GM23248 (cell line): ENCODE results near the gene PKHD1. TPM values are rescaled to one million over a fixed set of nuclear protein-coding genes. Genes with fewer than 3 reads are reported as not detected.

Source experiments
- DNase-seq: peaks from one replicate; pipeline ENCODE4 v3.0.0-alpha.2; 2015
- H2AFZ ChIP-seq: fragments of 200-600 bp; sonication (generic); 2 replicates; pipeline ENCODE4 v1.6.1; 2016; ENCODE audit warnings: antibody characterized with exemption
- H3F3A ChIP-seq: fragments of 200-600 bp; sonication (generic); 2 replicates; pipeline ENCODE4 v1.6.1; 2016; ENCODE audit warnings: mild to moderate bottlenecking, antibody characterized with exemption, mixed run types; ENCODE audit not compliant: insufficient read depth
- H3K27ac ChIP-seq: fragments of 200-600 bp; sonication (generic); 2 replicates; pipeline ENCODE4 v1.5.1; 2016; ENCODE audit warnings: mild to moderate bottlenecking
- H3K27me3 ChIP-seq: fragments of 200-600 bp; sonication (generic); replicated peaks from 2 replicates; pipeline ENCODE4 v1.6.1; 2016; ENCODE audit warnings: mild to moderate bottlenecking; ENCODE audit not compliant: insufficient read depth
- H3K36me3 ChIP-seq: fragments of 200-600 bp; sonication (generic); 2 replicates; pipeline ENCODE4 v1.6.1; 2016; ENCODE audit warnings: low read depth, mild to moderate bottlenecking
- H3K4me1 ChIP-seq: fragments of 200-600 bp; sonication (generic); 2 replicates; pipeline ENCODE4 v1.6.1; 2016; ENCODE audit warnings: mild to moderate bottlenecking; ENCODE audit not compliant: insufficient read depth
- H3K4me2 ChIP-seq: fragments of 200-600 bp; sonication (generic); one replicate; pipeline ENCODE4 v1.6.1; 2016; ENCODE audit warnings: mild to moderate bottlenecking; ENCODE audit not compliant: unreplicated experiment
- H3K4me3 ChIP-seq: fragments of 200-600 bp; sonication (generic); 2 replicates; pipeline ENCODE4 v1.5.1; 2016; ENCODE audit warnings: mild to moderate bottlenecking
- H3K79me2 ChIP-seq: fragments of 200-600 bp; sonication (generic); 2 replicates; pipeline ENCODE4 v1.6.1; 2016; ENCODE audit warnings: mild to moderate bottlenecking; ENCODE audit not compliant: insufficient read depth
- H3K9ac ChIP-seq: fragments of 200-600 bp; sonication (generic); 2 replicates; pipeline ENCODE4 v1.6.1; 2016; ENCODE audit warnings: mild to moderate bottlenecking
- H3K9me2 ChIP-seq: fragments of 200-600 bp; sonication (generic); 2 replicates; pipeline ENCODE4 v1.6.1; 2016; ENCODE audit warnings: mixed run types, mild to moderate bottlenecking, moderate library complexity; ENCODE audit not compliant: insufficient read depth
- H3K9me3 ChIP-seq: fragments of 200-600 bp; sonication (generic); one replicate; pipeline ENCODE4 v1.6.1; 2017; ENCODE audit warnings: low read depth
- H4K20me1 ChIP-seq: fragments of 200-600 bp; sonication (generic); 2 replicates; pipeline ENCODE4 v1.6.0; 2016; ENCODE audit not compliant: insufficient read depth
- EZH2 ChIP-seq: fragments of 200-600 bp; sonication (generic); IDR thresholded peaks from 2 replicates; pipeline ENCODE4 v1.6.1; 2018; ENCODE audit warnings: antibody characterized with exemption, mild to moderate bottlenecking; ENCODE audit not compliant: insufficient read depth, poor library complexity, severe bottlenecking
- EZH2phosphoT487 ChIP-seq: fragments of 200-600 bp; sonication (generic); IDR thresholded peaks from 2 replicates; pipeline ENCODE4 v1.6.1; 2018; ENCODE audit warnings: antibody characterized with exemption, moderate library complexity, mild to moderate bottlenecking, low read depth; ENCODE audit not compliant: insufficient read depth
- WGBS, 2 experiments: methylation state at CpG; one replicate each; pipeline ENCODE4 v1.1.6; 2015 to 2017; ENCODE audit warnings: low lambda C conversion rate in 2 of 2, low coverage in 1 of 2; ENCODE audit errors: missing lambda C conversion rate in 2 of 2; 5-methylcytosine and 5-hydroxymethylcytosine counted together
- in situ Hi-C: fragments of 300-500 bp; cut with MboI; formaldehyde crosslinking; loops from 2 replicates; pipeline ENCODE4 v1.15.0; 2020
- polyA plus RNA-seq: library from polyadenylated mRNA; unstranded; fragments of >200 nt; fragmentation: Nextera tagmentation; extraction: Ambion mirVana; gene quantifications from 2 replicates; pipeline ENCODE4 v1.2.1, GENCODE V29; 2016
- total RNA-seq: library from RNA; depleted of rRNA; stranded (reverse); fragments of >200 nt; shearing (Covaris generic); gene quantifications from 2 replicates; pipeline ENCODE4 v1.2.3, GENCODE V29; 2014

The PKHD1 gene
- total and polyA plus RNA-seq, 2 experiments from 2014 or later = not detected

GRCh38 chr6:52135217-52135616 lies 47.8 kb upstream of the PKHD1 start:
- TF ChIP-seq EZH2 = no peak
- no peak for TF ChIP-seq EZH2phosphoT487
- no peaks in the 10 kb centered on the region for H4K20me1 ChIP-seq
- H2AFZ ChIP-seq = no peak overlapping the region
- H3F3A ChIP-seq = no peaks in the 10 kb centered on the region
- no peak for DNase-seq
- no peak overlapping the region for H3K4me2 ChIP-seq
- in situ Hi-C loops = no loop called here
- no peak overlapping the region for H3K9ac ChIP-seq
- H3K27me3 ChIP-seq = peaks cover 36% of the 10 kb centered on the region
- no peaks in the 10 kb centered on the region for H3K9me2 ChIP-seq
- H3K36me3 ChIP-seq = no peaks in the 10 kb centered on the region
- H3K9me3 ChIP-seq = no peaks in the 10 kb centered on the region
- 44 to 46% methylated on average over 4 of the region's 4 CpGs for WGBS, 2 experiments
- H3K4me1 ChIP-seq = no peaks in the 10 kb centered on the region
- H3K27ac ChIP-seq = no peak overlapping the region
- no peak overlapping the region for H3K4me3 ChIP-seq
- H3K79me2 ChIP-seq = no peaks in the 10 kb centered on the region

GRCh38 chr6:52134011-52134410 lies 46.6 kb upstream of the PKHD1 start:
- TF ChIP-seq EZH2 = no peak
- Histone ChIP-seq H3K27ac (no peak overlapping the region), H3K79me2 (no peaks in the 10 kb centered on the region), H3K9ac (no peak overlapping the region), H4K20me1 (no peaks in the 10 kb centered on the region), H3K4me1 (no peaks in the 10 kb centered on the region), H3K36me3 (no peaks in the 10 kb centered on the region), H3K9me3 (no peaks in the 10 kb centered on the region), H3K4me2 (no peak overlapping the region), H2AFZ (no peak overlapping the region), H3K4me3 (no peak overlapping the region), H3K9me2 (no peaks in the 10 kb centered on the region), H3K27me3 (peaks cover 34% of the 10 kb centered on the region), H3F3A (no peaks in the 10 kb centered on the region)
- DNase-seq = no peak
- 31 to 37% methylated on average over 3 of the region's 3 CpGs for WGBS, 2 experiments
- in situ Hi-C loops = no loop called here

- H4K20me1 ChIP-seq = no peaks in the 10 kb centered on the region
Observed at GRCh38 chr6:52133324-52133723, 45.9 kb upstream of the PKHD1 start.

GRCh38 chr6:52132292-52132691 lies 44.9 kb upstream of the PKHD1 start:
- Histone ChIP-seq H3F3A (no peaks in the 10 kb centered on the region), H3K4me2 (no peak overlapping the region), H3K27me3 (peaks cover 19% of the 10 kb centered on the region), H3K27ac (no peak overlapping the region), H3K4me3 (no peak overlapping the region), H3K36me3 (no peaks in the 10 kb centered on the region), H3K9me3 (no peaks in the 10 kb centered on the region), H2AFZ (no peak overlapping the region), H3K9ac (no peak overlapping the region), H3K79me2 (no peaks in the 10 kb centered on the region), H3K9me2 (no peaks in the 10 kb centered on the region), H3K4me1 (no peaks in the 10 kb centered on the region), H4K20me1 (no peaks in the 10 kb centered on the region)
- no peak for DNase-seq
- no peak for TF ChIP-seq EZH2phosphoT487
- TF ChIP-seq EZH2 = no peak
- in situ Hi-C loops = no loop called here
- 21 to 37% methylated on average over 2 of the region's 2 CpGs for WGBS, 2 experiments

More at GRCh38 chr6:52133324-52133723, 45.9 kb upstream of the PKHD1 start:
- Histone ChIP-seq H3K9ac (no peak overlapping the region), H3K27ac (no peak overlapping the region), H3K9me2 (no peaks in the 10 kb centered on the region), H3K36me3 (no peaks in the 10 kb centered on the region), H3K4me3 (no peak overlapping the region), H3K27me3 (peaks cover 29% of the 10 kb centered on the region), H3K4me2 (no peak overlapping the region), H3K4me1 (no peaks in the 10 kb centered on the region), H3F3A (no peaks in the 10 kb centered on the region), H3K9me3 (no peaks in the 10 kb centered on the region), H3K79me2 (no peaks in the 10 kb centered on the region), H2AFZ (no peak overlapping the region)
- in situ Hi-C loops = no loop called here
- DNase-seq = no peak
- 24 to 36% methylated on average over 2 of the region's 2 CpGs for WGBS, 2 experiments
- no peak for TF ChIP-seq EZH2phosphoT487
- no peak for TF ChIP-seq EZH2

- no peak for DNase-seq
- H3K27ac ChIP-seq = no peak overlapping the region
- WGBS, 2 experiments = 29 to 38% methylated on average over 1 of the region's 1 CpG
Observed at GRCh38 chr6:52130440-52130839, 43.0 kb upstream of the PKHD1 start.

More at GRCh38 chr6:52130440-52130839, 43.0 kb upstream of the PKHD1 start:
- Histone ChIP-seq H3K4me1 (no peaks in the 10 kb centered on the region), H3K4me3 (no peak overlapping the region), H3K36me3 (no peaks in the 10 kb centered on the region), H4K20me1 (no peaks in the 10 kb centered on the region), H3K9me2 (no peaks in the 10 kb centered on the region), H3K79me2 (no peaks in the 10 kb centered on the region), H3K9ac (no peak overlapping the region), H3K9me3 (no peaks in the 10 kb centered on the region), H2AFZ (no peak overlapping the region), H3K4me2 (no peak overlapping the region), H3K27me3 (peaks cover 2% of the 10 kb centered on the region; the same call in 1 of the 2 replicates), H3F3A (no peaks in the 10 kb centered on the region)
- in situ Hi-C loops = no loop called here
- TF ChIP-seq EZH2 = no peak
- TF ChIP-seq EZH2phosphoT487 = no peak
